Motor neuron (in vitro differentiated cells): ENCODE results near the gene HMGXB4. TPM values are rescaled to one million over a fixed set of nuclear protein-coding genes. Genes with fewer than 3 reads are reported as not detected.

Source experiments
- ATAC-seq, 8 experiments: fragments of 200-7000 bp; cut with Tn5 transposase; replicated peaks in 6 of 8; 2 replicates each; pipeline ENCODE4 v1.8.0; 2021; ENCODE audit warnings: mild to moderate bottlenecking in 8 of 8, moderate library complexity in 8 of 8
- H3K27ac ChIP-seq, 2 donors: fragments of 250-450 bp; sonication (Bioruptor Pico); 2 replicates each; pipeline ENCODE4 v1.9.0; 2021; ENCODE audit warnings: antibody characterized with exemption in 2 of 2, mild to moderate bottlenecking in 2 of 2, moderate library complexity in 1 of 2
- H3K4me1 ChIP-seq, 2 donors: fragments of 250-450 bp; sonication (Bioruptor Pico); replicated peaks in 1 of 2; 2 replicates each; pipeline ENCODE4 v1.6.1; 2021; ENCODE audit warnings: antibody characterized with exemption in 2 of 2, mild to moderate bottlenecking in 2 of 2, moderate library complexity in 1 of 2
- H3K4me3 ChIP-seq, 5 donors: fragments of 250-450 bp; sonication (Bioruptor Pico); 2 replicates each; pipeline ENCODE4 v1.9.0; 2021; ENCODE audit warnings: antibody characterized with exemption in 5 of 5, mild to moderate bottlenecking in 5 of 5, moderate library complexity in 4 of 5
- WGBS, 10 experiments: fragments of 450-650 bp; shearing (Covaris generic); methylation state at CpG; one replicate each; pipeline ENCODE4 v1.0.0; 2022; 5-methylcytosine and 5-hydroxymethylcytosine counted together
- in situ Hi-C, 9 experiments: fragments of 400-800 bp; cut with MboI; loops; one replicate each; pipeline ENCODE4 v1.15.0; 2021; ENCODE audit warnings: low sequenced_read_pairs in 9 of 9, low pct_unique_long_range_greater_than_20kb in 2 of 9; ENCODE audit not compliant: unreplicated experiment in 9 of 9
- total RNA-seq, 8 experiments: library from RNA; unstranded; fragments of 300-600 nt; gene quantifications; 2 replicates each; pipeline versions ENCODE4 v1.2.3 to v1.2.4, GENCODE V29; 2022

The HMGXB4 gene
- total RNA-seq, 8 experiments from 2014 or later = 6.2 to 30.7 (median 18.9) TPM

DNA sequence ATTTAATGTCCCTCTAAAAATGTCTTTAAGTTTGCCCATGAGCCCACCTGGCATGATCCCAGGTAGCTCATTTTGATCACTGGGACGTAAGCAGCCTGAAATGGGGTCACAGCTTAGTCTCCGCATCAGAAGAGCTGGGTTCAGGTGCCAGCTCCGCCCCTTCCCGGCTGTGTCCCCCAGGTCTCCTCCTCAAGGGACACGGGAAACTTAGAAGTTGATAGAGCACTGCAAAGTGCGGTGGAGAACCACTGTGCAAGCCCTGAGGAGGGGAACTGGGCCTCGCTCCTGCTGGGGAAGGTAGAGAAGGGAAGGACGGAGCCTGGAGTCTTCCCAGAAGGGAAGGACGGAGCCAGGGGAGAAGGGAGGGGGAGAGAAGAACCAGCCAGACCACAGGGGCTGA lies 50.1 kb downstream of the HMGXB4 start:
- no peak for ATAC-seq
- 40 to 100% (median 75%) methylated on average over 1 to 6 of the region's 9 CpGs; no CpG with 5 or more reads in 2 of the 10 experiments for whole genome bisulfite sequencing, 10 experiments
- in situ Hi-C loops = no loop called here

DNA sequence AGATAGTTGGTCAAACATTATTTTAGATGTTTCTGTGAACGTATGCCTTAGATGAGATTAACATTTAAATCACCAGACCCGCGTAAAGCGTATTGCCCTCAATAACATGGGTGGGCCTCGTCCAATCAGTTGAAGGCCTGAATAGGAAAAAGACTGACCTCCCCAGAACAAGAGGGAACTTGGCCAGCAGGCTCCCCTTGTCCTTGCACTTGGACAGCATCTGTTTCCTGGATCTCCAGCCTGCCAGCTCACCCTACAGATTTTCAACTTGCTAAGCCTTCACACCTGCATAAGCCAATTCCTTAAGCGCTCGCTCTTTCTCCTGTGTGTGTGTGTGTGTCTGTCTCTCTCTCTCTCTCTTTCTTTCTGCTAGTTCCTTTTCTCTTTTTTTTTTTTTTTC lies 50.6 kb downstream of the HMGXB4 start:
- H3K4me3 ChIP-seq = no peak overlapping the region
- WGBS, 10 experiments = 80 to 100% (median 99%) methylated on average over 1 to 7 of the region's 7 CpGs
- in situ Hi-C loops = no loop called here
- H3K4me1 ChIP-seq = peaks cover 0 to 16% of the 10 kb centered on the region in 2 donors
- no peak for ATAC-seq
- H3K27ac ChIP-seq = no peak overlapping the region

More for the DNA sequence above, 50.1 kb downstream of the HMGXB4 start:
- no peak overlapping the region for H3K4me3 ChIP-seq
- H3K27ac ChIP-seq = no peak overlapping the region
- H3K4me1 ChIP-seq = peaks cover 0 to 11% of the 10 kb centered on the region in 2 donors

DNA sequence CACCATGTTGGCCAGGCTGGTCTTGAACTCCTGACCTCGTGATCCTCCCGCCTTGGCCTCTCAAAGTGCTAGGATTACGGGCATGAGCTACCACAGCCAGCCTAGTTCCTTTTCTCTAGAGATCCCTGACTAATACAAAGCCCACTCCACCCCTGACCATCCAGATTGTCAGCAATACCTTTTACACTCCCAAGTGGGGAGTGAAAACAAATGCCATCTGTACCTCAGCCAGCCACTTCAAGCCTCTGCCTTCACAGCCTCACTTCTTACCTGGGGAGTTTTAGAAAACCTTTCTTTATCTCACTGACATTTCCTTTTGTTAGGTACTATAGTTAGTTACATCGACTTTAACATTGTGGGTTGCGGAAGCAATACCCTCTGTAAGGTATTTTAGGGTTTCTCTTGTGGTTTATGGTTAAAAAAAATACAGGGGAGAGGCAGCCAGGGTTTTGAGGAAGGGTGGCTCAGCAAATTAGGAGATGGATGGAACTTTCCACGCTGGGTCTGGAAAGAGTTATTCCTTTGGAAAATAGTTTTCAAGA lies 51.3 kb downstream of the HMGXB4 start:
- no peak for ATAC-seq
- 17 to 96% (median 84%) methylated on average over 1 to 5 of the region's 6 CpGs for WGBS, 10 experiments
- in situ Hi-C loops = no loop called here

DNA sequence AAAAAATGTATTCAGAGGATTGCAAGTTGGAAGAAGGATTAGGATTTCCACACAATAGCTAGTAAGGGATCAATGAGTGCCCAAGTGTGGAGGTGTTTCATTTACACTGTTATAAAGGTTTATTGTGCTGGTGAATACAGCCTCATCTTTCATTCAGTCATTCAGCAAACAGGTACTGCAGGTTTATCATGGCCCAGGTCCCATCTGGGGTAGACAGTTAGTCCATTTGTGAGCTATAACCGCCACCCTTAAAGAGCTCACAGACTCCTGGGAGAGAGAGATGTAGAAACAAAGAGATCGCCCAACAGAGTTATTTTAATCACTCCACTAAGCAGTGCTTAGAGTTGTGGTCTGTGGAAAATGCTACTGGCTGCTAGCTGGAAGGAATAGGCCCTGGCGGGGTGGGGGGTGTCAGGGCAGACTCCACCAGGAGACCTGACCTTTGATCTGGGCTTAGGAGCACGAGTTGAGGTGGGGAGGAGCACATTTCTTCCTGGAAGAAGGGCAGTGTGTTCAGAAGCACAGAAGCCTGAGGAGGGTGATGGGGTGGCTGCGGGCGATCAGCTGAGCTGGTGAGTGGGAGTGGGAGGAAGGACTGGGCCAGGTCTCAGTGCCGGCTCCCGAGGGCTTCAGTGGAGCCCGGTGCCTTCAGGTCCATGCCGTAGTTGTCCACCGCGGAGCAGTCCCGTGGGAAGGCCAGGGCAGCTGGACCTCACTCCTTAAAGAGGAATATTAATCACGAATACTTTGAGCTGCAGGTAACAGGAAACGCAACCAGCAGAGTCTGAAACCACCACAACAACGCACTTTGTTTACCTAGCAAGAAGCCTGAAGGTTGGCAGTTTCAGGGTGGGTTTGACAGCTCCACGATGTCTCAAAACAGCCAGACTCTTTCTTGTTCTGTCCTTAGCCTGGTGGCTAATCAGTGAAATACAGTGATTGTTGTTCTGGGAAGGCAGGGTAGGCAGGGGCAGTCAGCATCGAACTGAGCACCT lies 53.6 kb downstream of the HMGXB4 start:
- H3K4me3 ChIP-seq = no peak overlapping the region
- no peak for ATAC-seq
- in situ Hi-C loops = no loop called here
- peaks cover 12 to 28% of the 10 kb centered on the region in 2 donors for H3K4me1 ChIP-seq
- no peak overlapping the region for H3K27ac ChIP-seq
- 42 to 96% (median 83%) methylated on average over 2 to 9 of the region's 18 CpGs; no CpG with 5 or more reads in 1 of the 10 experiments for WGBS, 10 experiments

More for the DNA sequence above, 51.3 kb downstream of the HMGXB4 start:
- Histone ChIP-seq H3K4me3 (no peak overlapping the region), H3K4me1 (peaks cover 5 to 22% of the 10 kb centered on the region in 2 donors), H3K27ac (no peak overlapping the region)

DNA sequence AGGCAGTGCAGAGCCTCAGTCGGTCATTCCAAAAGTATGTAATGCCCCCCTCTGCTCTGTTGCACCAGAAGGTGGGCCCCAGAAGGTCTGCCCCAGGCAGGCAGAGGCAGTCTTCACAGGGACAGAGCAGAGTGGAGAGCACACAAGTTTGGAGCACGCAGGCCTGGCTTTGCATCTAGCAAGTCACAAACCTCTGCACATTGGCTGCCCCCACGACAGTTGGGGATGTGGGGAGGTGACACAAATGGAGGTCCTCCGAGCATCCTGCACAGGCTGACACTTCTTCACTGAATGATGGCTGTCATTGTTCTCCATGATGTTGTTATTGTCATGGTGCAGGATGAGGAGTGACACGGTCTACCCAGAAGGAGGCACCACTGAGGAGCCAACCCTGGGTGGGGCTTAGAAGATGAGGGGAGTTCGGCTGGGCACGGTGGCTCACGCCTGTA lies 54.3 kb downstream of the HMGXB4 start:
- 80 to 100% (median 100%) methylated on average over 1 to 2 of the region's 8 CpGs; no CpG with 5 or more reads in 6 of the 10 experiments for WGBS, 10 experiments
- in situ Hi-C loops = no loop called here
- H3K4me3 ChIP-seq = no peak overlapping the region
- H3K4me1 ChIP-seq = peaks cover 12 to 28% of the 10 kb centered on the region in 2 donors
- H3K27ac ChIP-seq = no peak overlapping the region
- no peak for ATAC-seq

DNA sequence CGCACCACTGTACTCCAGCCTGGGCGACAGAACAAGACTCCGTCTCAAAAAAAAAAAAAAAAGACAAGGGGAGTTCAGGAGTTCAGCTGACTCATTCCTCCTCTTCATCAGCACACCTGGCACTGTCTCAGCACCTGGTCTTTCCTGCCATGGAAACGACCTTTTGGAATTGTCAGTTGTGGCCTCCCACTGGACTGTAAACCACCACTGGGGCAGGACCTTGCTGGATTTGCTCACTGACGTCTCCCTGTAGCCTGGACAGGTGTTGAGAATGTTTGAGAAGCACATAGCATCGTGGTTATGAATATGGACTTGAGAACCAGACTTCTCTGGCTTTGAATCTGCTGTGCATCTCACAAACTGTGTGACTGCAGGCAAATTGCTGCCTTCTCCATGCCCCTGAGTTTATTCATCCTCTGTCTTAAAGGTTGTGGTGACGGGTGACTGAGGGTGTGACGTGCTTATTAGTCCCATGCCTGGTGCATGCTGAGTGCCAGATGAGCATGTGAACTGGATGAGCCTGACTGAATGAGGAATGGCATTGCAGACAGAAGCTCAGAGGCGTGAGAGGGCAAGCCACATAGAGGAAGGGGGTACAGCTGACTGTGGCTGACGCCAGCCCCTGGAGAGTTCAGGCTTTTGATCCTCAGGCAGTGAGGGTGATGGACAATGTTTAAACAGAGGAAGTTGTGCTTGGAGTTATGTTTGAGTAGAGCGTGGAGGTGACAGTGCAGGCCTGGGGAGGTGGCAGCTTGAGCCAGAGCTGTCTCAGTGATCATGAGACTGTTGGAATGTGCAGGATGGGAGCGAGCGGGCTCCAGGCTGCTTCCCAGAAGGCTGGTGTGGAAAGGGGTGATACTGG lies 55.1 kb downstream of the HMGXB4 start:
- peak; percentile 35 to 83 (median 48) for ATAC-seq
- 0 to 100% (median 76%) methylated on average over 1 to 7 of the region's 13 CpGs; no CpG with 5 or more reads in 1 of the 10 experiments for WGBS, 10 experiments
- in situ Hi-C loops = no loop called here
- peaks cover 12 to 28% of the 10 kb centered on the region in 2 donors for H3K4me1 ChIP-seq
- peak overlapping the region in 1 of 2 donors; percentile 21 for H3K27ac ChIP-seq
- no peak overlapping the region for H3K4me3 ChIP-seq

DNA sequence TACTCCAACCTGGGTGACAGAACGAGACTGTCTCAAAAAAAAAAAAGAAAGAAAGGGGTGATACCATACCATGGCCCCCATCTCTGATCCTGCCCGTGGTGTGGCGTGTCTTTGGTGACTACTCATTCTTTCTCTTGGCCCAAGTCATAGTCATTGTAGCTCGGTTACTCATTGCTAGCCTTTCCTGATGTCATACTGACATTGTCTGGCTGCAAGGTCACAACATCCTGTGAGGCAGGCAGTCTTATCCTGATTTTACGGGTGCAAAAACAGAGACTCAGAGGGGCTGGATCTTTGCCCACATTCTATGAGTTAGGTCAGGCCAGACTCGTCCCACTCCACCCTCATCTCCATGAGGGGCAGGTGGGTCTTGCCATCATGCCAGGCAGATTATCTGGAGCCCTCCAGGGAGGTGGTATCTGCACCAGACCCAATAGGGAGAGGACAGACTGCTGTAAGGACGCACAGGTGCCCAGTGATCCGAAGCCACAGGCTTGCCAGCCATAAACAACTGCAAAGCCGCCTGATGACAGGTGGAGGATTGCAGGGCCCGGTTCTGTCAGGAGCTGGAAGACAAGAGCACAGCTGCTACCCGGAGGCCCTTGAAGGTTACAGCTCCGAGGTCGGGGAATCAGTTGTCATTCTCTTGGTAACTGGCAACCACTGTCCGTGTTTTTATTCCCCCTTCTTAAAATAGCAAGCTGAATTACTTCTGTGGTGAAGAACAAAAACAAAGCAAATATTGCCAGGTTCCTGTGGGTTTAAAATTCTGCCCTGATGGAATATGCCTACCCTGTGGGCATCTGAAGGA lies 56.2 kb downstream of the HMGXB4 start:
- peak overlapping the region; percentile 21 to 66 for H3K27ac ChIP-seq
- no peak overlapping the region for H3K4me3 ChIP-seq
- WGBS, 10 experiments = 20 to 75% (median 57%) methylated on average over 1 to 9 of the region's 14 CpGs; no CpG with 5 or more reads in 1 of the 10 experiments
- peaks cover 12 to 28% of the 10 kb centered on the region in 2 donors for H3K4me1 ChIP-seq
- peak in 7 of 8 experiments; percentile 3 to 77 (median 72) for ATAC-seq
- in situ Hi-C loops = no loop called here

DNA sequence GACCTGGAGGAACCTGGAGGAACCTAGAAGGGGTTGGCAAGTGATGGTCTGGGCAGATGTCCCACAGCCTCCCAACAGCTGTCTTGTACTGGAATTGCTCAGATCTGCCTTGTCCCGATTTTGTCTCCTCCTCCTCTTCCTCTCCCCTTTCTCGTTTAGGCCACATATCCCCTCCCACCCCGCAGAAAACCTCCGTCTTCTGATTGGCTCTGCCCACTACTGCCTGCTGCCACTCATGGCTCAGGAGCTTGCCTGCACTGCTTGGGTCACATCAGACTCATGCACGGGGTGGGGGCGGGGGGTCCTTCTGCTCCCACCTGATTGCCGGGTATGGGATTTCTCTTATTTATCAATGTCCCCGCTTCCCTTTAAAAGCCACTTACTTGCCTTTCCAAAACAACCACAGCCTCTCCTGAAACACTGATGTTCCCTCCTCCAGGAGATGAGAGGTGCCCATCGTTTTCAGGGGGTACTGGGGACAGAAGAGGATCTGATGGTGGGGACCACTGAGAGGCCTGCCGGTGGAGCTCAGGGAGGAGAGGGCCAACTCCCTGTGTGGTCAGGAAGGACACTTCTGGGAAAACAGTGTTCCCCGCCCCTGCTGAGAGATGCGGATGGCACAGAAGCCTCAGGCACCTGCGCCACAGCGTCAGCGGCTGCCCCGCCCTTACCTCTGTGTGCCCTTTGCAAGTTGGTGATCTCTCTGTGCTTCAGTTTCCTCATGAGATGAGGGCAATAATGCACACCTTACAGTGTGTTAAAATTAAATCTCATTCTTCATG lies 57.1 kb downstream of the HMGXB4 start:
- ATAC-seq = peak in 1 of 8 experiments; percentile 42
- H3K4me1 ChIP-seq = peaks cover 12 to 28% of the 10 kb centered on the region in 2 donors
- WGBS, 10 experiments = 0 to 100% (median 85%) methylated on average over 1 to 6 of the region's 16 CpGs; no CpG with 5 or more reads in 4 of the 10 experiments
- in situ Hi-C loops = no loop called here
- H3K4me3 ChIP-seq = no peak overlapping the region
- peak overlapping the region; percentile 21 to 66 for H3K27ac ChIP-seq

DNA sequence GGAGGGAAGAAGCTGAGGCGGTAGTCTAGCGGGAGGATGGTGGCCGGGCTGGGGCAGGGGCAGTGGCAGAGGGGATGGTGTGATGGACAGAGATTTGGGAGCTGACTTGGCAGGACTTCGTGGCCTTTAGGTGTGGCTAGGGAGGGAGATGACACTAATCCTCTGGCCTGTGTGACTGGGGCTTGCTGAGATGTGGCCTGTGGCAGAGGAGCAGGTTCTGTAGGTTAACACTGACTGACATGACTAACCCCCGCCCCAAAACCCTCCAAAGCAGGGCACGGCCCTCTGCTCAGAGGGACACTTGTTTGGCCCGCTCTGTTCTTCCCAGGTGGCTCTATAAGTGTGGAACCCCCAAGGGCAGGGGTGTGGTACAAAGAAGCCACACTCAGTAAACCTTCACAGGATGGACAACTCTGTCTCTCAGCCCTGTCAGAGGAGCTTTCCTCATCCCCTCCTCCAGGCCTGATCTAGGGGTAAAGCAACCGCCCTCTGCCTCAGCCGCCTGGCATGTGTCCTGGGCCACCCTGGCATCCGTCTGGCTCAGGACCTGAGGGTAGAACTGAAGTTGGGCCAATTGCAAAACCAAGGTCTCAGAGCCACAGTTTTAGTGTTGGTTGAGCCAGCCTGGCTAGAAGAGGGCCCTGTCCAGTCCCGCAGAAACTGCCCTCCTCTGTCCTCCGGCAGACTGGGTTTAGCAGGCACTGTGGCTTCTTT lies 58.0 kb downstream of the HMGXB4 start:
- no peak overlapping the region for H3K4me3 ChIP-seq
- H3K4me1 ChIP-seq = peaks cover 12 to 28% of the 10 kb centered on the region in 2 donors
- in situ Hi-C loops = no loop called here
- no peak for ATAC-seq
- H3K27ac ChIP-seq = no peak overlapping the region
- 90 to 100% (median 94%) methylated on average over 1 to 5 of the region's 12 CpGs; no CpG with 5 or more reads in 3 of the 10 experiments for WGBS, 10 experiments

DNA sequence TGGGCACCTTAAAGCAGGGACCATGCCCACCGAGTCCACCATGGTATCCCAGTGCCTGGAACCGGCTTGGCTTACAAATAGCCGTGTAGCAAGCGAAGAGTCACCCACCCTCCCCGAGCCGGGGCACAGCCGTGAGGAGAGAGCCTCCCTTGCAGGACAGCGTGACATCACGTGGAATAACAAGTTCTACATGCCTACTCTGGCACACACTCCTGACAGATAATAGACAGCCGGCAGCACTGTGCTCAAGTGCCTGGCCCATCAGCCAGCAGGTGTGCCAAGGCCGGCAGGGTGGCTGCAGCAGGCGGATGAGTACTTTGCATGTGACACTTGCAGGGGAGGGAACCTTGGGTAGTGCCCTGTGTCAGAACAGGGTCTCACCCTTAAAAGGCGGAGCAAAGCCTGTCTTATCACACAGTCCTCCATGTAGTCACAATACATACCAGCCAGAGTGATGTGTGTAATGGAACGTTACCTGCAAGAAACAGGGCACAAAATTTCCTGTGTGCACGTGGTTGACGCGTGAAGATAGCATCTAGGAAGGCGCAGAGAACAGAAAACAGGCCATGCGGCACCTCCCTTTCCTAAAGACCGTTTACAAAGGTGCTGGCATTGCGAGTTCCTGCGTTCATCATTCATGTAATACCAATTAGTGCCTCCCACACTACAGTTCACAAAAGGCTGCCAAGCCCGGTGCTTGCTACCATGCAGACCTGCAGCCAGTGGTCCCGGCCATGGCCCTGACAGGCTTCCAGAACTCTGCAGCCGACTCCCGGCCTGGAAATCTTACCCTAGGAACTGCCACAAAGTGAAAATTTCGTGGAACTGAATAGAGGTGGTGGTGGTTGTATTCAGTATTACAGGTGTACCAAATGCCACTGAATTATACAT lies 58.8 kb downstream of the HMGXB4 start:
- 78 to 100% (median 88%) methylated on average over 1 to 22 of the region's 27 CpGs; no CpG with 5 or more reads in 1 of the 10 experiments for WGBS, 10 experiments
- in situ Hi-C loops = no loop called here
- ATAC-seq = no peak
- Histone ChIP-seq H3K4me1 (peaks cover 12 to 23% of the 10 kb centered on the region in 2 donors), H3K4me3 (no peak overlapping the region), H3K27ac (no peak overlapping the region)
